HepG2 (cell line): ENCODE results near the gene PTTG1. TPM values are rescaled to one million over a fixed set of nuclear protein-coding genes. Genes with fewer than 3 reads are reported as not detected.

Source experiments
- PPARG ChIP-seq: conservative IDR thresholded peaks from 2 replicates; pipeline ENCODE4 v1.6.1; 2016; ENCODE audit warnings: missing biosample characterization, missing genetic modification reagents
- SP140L ChIP-seq: sonication (generic); formaldehyde crosslinking; IDR thresholded peaks from 2 replicates; pipeline ENCODE4 v1.4.0; 2020; ENCODE audit warnings: missing genetic modification reagents, borderline replicate concordance
- ZBTB42 ChIP-seq: sonication (generic); formaldehyde crosslinking; IDR thresholded peaks from 2 replicates; pipeline ENCODE4 v1.5.0; 2020; ENCODE audit warnings: mild to moderate bottlenecking, missing genetic modification reagents
- ZNF253 ChIP-seq: sonication (generic); formaldehyde crosslinking; IDR thresholded peaks from 2 replicates; pipeline ENCODE4 v1.8.0; 2022; ENCODE audit warnings: mild to moderate bottlenecking, missing genetic modification reagents, borderline replicate concordance
- ZNF446 ChIP-seq: sonication (generic); formaldehyde crosslinking; IDR thresholded peaks from 2 replicates; pipeline ENCODE4 v1.5.0; 2020; ENCODE audit warnings: mild to moderate bottlenecking, missing genetic modification reagents
- ZNF781 ChIP-seq: sonication (generic); formaldehyde crosslinking; IDR thresholded peaks from 2 replicates; pipeline ENCODE4 v1.5.1; 2020; ENCODE audit warnings: borderline replicate concordance, mild to moderate bottlenecking, missing genetic modification reagents; ENCODE audit errors: not compliant biosample characterization
- polyA plus RNA-seq, 8 experiments: library from polyadenylated mRNA; depleted of rRNA in 3 of 8; stranded (reverse) in 7 of 8; unstranded in 1 of 8; fragments of >200 nt; fragmentation: Illumina TruSeq in 4 of 8; extraction: Trizol in 4 of 8; gene quantifications; 2 replicates each; pipeline versions ENCODE4 v1.2.1 to v1.2.3, GENCODE V29; 2011 to 2016; ENCODE audit warnings: low read depth in 4 of 8, missing spikeins in 1 of 8, mixed read lengths in 1 of 8; ENCODE audit not compliant: insufficient read depth in 1 of 8
- total RNA-seq, 5 experiments: library from RNA; depleted of rRNA; stranded (reverse); fragments of >200 nt; fragmentation: Illumina TruSeq; extraction: Trizol; gene quantifications; 2 replicates each; pipeline ENCODE4 v1.2.3, GENCODE V29; 2016; ENCODE audit warnings: low read depth in 1 of 5
- TF ChIP-seq, protein P1 (sequence below): sonication (generic); formaldehyde crosslinking; IDR thresholded peaks from 2 replicates; pipeline ENCODE4 v1.4.0; 2020; ENCODE audit warnings: mild to moderate bottlenecking, missing genetic modification reagents, borderline replicate concordance
- TF ChIP-seq, protein P2 (sequence below): sonication (generic); formaldehyde crosslinking; IDR thresholded peaks from 2 replicates; pipeline ENCODE4 v1.4.0; 2020; ENCODE audit warnings: missing genetic modification reagents
- TF ChIP-seq, protein P3 (sequence below): sonication (generic); formaldehyde crosslinking; IDR thresholded peaks from 2 replicates; pipeline ENCODE4 v1.4.0; 2020; ENCODE audit warnings: missing genetic modification reagents
- TF ChIP-seq, protein P4 (sequence below): sonication (generic); formaldehyde crosslinking; IDR thresholded peaks from 2 replicates; pipeline ENCODE4 v1.4.0; 2020; ENCODE audit warnings: missing genetic modification reagents, mild to moderate bottlenecking, borderline replicate concordance

The PTTG1 gene
- total and polyA plus RNA-seq, 2 of the 13 experiments (the other 11 are each of a cell fraction or from before 2014, with no cell fraction given) = 102 to 161 TPM

DNA sequence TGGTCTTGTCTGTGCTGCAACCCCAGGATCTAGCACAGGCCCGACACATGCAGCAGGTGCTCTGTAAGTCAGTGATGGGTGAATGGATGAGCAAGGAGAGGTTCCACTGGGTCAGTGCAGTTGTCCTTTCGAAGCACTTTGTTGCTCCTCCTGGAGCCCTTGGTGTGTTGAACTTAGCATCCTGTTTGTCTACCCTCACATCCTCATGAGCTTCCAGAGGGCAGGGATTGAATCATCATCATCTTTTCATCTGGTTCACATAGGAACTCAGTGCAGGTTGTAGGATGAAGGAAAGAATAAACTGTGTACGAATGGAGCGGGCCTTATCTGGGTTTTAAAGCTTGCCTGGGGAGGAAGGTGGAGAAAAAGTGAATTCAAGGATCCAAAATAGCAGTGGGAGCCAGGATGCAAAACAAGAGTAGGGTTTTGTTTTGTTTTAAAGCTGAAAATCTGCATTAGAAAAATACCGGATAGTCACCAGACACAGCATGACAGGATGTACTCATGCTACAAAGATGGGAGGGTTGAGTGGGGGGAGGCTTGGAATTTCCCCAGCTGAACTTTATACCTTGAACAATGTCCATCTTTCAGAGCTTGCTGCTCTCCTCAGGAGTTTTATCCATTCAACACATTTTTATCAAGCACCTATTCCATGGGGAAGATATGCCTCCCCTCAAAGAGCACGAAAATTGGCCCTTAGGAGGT is 55.8 kb downstream of the PTTG1 start (continued):
- TF ChIP-seq, protein P1, sequence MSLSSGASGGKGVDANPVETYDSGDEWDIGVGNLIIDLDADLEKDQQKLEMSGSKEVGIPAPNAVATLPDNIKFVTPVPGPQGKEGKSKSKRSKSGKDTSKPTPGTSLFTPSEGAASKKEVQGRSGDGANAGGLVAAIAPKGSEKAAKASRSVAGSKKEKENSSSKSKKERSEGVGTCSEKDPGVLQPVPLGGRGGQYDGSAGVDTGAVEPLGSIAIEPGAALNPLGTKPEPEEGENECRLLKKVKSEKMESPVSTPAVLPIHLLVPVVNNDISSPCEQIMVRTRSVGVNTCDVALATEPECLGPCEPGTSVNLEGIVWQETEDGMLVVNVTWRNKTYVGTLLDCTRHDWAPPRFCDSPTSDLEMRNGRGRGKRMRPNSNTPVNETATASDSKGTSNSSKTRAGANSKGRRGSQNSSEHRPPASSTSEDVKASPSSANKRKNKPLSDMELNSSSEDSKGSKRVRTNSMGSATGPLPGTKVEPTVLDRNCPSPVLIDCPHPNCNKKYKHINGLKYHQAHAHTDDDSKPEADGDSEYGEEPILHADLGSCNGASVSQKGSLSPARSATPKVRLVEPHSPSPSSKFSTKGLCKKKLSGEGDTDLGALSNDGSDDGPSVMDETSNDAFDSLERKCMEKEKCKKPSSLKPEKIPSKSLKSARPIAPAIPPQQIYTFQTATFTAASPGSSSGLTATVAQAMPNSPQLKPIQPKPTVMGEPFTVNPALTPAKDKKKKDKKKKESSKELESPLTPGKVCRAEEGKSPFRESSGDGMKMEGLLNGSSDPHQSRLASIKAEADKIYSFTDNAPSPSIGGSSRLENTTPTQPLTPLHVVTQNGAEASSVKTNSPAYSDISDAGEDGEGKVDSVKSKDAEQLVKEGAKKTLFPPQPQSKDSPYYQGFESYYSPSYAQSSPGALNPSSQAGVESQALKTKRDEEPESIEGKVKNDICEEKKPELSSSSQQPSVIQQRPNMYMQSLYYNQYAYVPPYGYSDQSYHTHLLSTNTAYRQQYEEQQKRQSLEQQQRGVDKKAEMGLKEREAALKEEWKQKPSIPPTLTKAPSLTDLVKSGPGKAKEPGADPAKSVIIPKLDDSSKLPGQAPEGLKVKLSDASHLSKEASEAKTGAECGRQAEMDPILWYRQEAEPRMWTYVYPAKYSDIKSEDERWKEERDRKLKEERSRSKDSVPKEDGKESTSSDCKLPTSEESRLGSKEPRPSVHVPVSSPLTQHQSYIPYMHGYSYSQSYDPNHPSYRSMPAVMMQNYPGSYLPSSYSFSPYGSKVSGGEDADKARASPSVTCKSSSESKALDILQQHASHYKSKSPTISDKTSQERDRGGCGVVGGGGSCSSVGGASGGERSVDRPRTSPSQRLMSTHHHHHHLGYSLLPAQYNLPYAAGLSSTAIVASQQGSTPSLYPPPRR (CRISPR knock-in tag) = peak; percentile 35; the same call in 1 of the 2 replicates
- TF ChIP-seq ZBTB42 (no peak), ZNF253 (CRISPR knock-in tag) (no peak), PPARG (CRISPR knock-in tag) (0 out of 2 replicates have a peak, but pooled peaks have one; percentile 12), SP140L (no peak), ZNF446 (no peak), ZNF781 (no peak)
- TF ChIP-seq, protein P2, sequence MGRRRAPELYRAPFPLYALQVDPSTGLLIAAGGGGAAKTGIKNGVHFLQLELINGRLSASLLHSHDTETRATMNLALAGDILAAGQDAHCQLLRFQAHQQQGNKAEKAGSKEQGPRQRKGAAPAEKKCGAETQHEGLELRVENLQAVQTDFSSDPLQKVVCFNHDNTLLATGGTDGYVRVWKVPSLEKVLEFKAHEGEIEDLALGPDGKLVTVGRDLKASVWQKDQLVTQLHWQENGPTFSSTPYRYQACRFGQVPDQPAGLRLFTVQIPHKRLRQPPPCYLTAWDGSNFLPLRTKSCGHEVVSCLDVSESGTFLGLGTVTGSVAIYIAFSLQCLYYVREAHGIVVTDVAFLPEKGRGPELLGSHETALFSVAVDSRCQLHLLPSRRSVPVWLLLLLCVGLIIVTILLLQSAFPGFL = no peak
- TF ChIP-seq, protein P3, sequence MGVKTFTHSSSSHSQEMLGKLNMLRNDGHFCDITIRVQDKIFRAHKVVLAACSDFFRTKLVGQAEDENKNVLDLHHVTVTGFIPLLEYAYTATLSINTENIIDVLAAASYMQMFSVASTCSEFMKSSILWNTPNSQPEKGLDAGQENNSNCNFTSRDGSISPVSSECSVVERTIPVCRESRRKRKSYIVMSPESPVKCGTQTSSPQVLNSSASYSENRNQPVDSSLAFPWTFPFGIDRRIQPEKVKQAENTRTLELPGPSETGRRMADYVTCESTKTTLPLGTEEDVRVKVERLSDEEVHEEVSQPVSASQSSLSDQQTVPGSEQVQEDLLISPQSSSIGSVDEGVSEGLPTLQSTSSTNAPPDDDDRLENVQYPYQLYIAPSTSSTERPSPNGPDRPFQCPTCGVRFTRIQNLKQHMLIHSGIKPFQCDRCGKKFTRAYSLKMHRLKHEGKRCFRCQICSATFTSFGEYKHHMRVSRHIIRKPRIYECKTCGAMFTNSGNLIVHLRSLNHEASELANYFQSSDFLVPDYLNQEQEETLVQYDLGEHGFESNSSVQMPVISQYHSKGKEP (CRISPR knock-in tag) = no peak
- TF ChIP-seq, protein P4, sequence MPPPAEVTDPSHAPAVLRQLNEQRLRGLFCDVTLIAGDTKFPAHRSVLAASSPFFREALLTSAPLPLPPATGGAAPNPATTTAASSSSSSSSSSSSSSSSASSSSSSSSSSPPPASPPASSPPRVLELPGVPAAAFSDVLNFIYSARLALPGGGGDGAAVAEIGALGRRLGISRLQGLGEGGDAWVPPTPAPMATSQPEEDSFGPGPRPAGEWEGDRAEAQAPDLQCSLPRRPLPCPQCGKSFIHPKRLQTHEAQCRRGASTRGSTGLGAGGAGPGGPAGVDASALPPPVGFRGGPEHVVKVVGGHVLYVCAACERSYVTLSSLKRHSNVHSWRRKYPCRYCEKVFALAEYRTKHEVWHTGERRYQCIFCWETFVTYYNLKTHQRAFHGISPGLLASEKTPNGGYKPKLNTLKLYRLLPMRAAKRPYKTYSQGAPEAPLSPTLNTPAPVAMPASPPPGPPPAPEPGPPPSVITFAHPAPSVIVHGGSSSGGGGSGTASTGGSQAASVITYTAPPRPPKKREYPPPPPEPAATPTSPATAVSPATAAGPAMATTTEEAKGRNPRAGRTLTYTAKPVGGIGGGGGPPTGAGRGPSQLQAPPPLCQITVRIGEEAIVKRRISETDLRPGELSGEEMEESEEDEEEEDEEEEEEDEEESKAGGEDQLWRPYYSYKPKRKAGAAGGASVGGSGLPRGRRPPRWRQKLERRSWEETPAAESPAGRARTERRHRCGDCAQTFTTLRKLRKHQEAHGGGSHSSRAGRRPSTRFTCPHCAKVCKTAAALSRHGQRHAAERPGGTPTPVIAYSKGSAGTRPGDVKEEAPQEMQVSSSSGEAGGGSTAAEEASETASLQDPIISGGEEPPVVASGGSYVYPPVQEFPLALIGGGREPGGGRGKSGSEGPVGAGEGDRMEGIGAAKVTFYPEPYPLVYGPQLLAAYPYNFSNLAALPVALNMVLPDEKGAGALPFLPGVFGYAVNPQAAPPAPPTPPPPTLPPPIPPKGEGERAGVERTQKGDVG (CRISPR knock-in tag) = no peak
